ENCODE results near the gene PBX1. TPM values are rescaled to one million over a fixed set of nuclear protein-coding genes. Genes with fewer than 3 reads are reported as not detected.

The PBX1 gene
- total RNA-seq, 4 donors from 2014 or later: 89.6 to 138 (median 112) TPM

DNA sequence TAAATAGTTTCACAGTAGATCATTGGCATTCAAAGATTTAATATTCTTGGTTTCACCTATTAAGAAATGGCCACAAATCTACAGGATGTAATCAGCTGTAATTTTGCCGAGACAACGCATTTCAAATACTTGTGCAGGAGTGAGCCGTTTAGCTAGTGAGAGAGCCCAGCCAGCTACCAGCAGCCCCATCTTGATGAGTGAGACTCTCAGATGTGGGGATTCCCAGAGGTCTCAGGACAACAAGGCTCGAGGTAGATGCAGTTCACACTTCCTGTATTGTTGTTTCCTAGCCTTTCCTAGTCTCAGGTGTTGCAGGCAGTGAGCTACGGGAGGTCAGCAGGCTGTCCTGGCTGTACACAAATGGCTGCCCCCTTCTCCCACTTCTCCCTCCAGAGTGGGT, 108.6 kb downstream of the PBX1 start:
- DNase-seq (ENCODE audit: extremely low spot score): no peak
- peaks cover 39 to 97% (median 83%) of the 10 kb centered on the region in 4 donors for H3K4me1 ChIP-seq
- WGBS: 77% methylated on average over 5 of the region's 5 CpGs
- H3K9me3 ChIP-seq: no peaks in the 10 kb centered on the region
- H3K27me3 ChIP-seq: no peaks in the 10 kb centered on the region
- TF ChIP-seq POLR2A (IDR thresholded peaks at IDR 0.05; ENCODE audit: low read depth) (no peak), EP300 (IDR thresholded peaks at IDR 0.05) (no peak), POLR2AphosphoS5 (IDR thresholded peaks at IDR 0.05) (no peak)
- TF ChIP-seq, protein P1, sequence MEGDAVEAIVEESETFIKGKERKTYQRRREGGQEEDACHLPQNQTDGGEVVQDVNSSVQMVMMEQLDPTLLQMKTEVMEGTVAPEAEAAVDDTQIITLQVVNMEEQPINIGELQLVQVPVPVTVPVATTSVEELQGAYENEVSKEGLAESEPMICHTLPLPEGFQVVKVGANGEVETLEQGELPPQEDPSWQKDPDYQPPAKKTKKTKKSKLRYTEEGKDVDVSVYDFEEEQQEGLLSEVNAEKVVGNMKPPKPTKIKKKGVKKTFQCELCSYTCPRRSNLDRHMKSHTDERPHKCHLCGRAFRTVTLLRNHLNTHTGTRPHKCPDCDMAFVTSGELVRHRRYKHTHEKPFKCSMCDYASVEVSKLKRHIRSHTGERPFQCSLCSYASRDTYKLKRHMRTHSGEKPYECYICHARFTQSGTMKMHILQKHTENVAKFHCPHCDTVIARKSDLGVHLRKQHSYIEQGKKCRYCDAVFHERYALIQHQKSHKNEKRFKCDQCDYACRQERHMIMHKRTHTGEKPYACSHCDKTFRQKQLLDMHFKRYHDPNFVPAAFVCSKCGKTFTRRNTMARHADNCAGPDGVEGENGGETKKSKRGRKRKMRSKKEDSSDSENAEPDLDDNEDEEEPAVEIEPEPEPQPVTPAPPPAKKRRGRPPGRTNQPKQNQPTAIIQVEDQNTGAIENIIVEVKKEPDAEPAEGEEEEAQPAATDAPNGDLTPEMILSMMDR (IDR thresholded peaks at IDR 0.05): no peak
- H3K36me3 ChIP-seq: no peaks in the 10 kb centered on the region
- no peak overlapping the region for H3K4me3 ChIP-seq
- H3K27ac ChIP-seq (replicated peaks in 1 of 4): peak overlapping the region; percentile 1 to 35 (median 11)
- intact Hi-C loops (cut with DNase I): no loop called here

DNA sequence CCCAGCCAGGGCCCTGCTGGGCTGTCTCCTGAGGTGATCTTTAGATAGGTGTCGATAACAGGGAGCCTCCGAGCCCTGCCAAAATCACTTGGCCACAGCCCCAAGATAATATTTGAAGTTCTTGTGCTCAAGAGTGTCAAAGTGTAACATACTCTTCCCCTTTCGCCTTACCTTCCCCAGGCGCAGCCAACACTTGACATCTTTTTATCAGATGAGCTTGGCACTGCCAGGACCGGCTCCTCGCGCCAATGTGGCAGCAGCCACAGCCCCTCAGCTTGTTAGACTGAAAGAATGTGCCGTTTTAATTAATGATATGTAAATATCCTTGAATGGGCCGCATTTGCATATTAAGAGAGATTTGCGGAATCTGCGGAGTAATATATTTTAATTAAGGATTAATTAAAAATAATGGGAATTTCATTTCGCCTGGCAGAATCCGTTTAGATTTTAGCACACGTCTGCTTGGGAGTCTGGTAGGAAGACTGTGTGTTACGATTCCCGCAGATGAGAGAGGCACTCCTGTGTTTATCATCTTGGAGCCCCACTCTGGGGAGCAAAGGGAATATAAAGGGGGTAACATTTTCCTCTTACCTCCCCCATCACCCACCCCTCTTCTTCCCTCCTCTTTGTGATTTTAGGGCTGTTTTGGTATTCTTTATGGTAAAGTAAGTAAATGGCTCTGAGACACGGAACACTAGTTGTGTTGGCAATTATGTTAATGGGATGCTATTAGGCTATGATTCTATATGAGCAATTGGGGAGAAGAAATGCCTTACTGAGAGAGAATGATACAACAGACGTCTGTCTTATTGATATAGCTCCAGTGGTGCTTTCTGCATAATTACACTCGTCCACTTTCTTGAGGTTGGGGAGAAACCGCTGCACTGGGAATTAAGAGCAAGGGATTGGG, 109.8 kb downstream of the PBX1 start:
- TF ChIP-seq POLR2A (IDR thresholded peaks at IDR 0.05; ENCODE audit: low read depth): no peak
- no peak for TF ChIP-seq POLR2AphosphoS5 (IDR thresholded peaks at IDR 0.05)
- TF ChIP-seq, protein P1 (IDR thresholded peaks at IDR 0.05): no peak
- intact Hi-C loops (cut with DNase I): no loop called here
- no peaks in the 10 kb centered on the region for H3K27me3 ChIP-seq
- no peak overlapping the region for H3K4me3 ChIP-seq
- peaks cover 39 to 97% (median 87%) of the 10 kb centered on the region in 4 donors for H3K4me1 ChIP-seq
- no peaks in the 10 kb centered on the region for H3K36me3 ChIP-seq
- no peaks in the 10 kb centered on the region for H3K9me3 ChIP-seq
- H3K27ac ChIP-seq (replicated peaks in 1 of 4): peak overlapping the region in 2 of 4 donors; percentile 1 to 64
- DNase-seq (ENCODE audit: extremely low spot score): no peak
- 87% methylated on average over 20 of the region's 20 CpGs for WGBS

DNA sequence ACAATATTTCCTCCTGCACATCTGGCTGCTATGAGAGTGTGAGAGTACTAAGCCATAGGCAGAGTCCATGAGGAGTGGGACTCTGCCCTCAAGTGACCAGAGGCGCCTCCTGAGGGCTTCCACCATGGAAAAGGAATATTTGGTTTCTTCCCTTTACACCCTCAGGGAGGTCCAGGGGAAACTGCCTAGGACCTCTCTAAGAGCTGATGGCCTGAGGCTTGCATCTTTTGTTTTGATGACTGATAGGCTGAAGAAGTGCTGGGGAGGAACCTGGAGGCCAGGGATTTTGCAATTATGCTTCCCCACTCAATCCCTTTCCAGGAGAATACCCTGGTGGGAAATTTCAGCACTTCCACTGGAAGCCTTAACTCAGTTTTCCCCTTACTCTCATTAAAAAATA, 111.0 kb downstream of the PBX1 start:
- H3K4me3 ChIP-seq: no peak overlapping the region
- peaks cover 35 to 97% (median 93%) of the 10 kb centered on the region in 4 donors for H3K4me1 ChIP-seq
- no peak for DNase-seq (ENCODE audit: extremely low spot score)
- H3K36me3 ChIP-seq: no peaks in the 10 kb centered on the region
- H3K27ac ChIP-seq (replicated peaks in 1 of 4): peak overlapping the region in 3 of 4 donors; percentile 63 to 68 (median 64)
- no peaks in the 10 kb centered on the region for H3K9me3 ChIP-seq
- 100% methylated on average over 1 of the region's 1 CpG for WGBS
- TF ChIP-seq, protein P1 (IDR thresholded peaks at IDR 0.05): no peak
- TF ChIP-seq EP300 (IDR thresholded peaks at IDR 0.05) (no peak), POLR2A (IDR thresholded peaks at IDR 0.05; ENCODE audit: low read depth) (no peak), POLR2AphosphoS5 (IDR thresholded peaks at IDR 0.05) (no peak)
- H3K27me3 ChIP-seq: no peaks in the 10 kb centered on the region
- intact Hi-C loops (cut with DNase I): no loop called here

DNA sequence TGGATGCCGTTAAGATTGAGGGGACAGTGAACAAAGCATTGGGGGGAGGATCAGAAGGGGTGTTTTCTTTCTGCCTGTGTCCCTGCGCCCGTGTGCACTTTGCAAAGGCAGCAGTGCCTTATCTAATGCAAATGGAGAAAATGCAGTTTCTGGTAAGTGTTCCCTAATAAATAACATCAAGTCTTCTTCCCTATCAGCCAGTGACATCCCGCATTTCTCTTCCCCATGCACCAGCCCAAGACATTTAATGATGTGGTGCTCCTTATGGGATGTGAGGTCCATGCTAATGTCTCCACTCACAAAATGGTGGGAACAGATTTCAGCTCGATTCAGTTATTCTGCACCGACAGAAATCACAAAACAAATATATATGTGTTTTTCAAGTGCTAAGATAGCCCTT, 111.8 kb downstream of the PBX1 start:
- Histone ChIP-seq H3K27ac (replicated peaks in 1 of 4) (peak overlapping the region in 3 of 4 donors; percentile 63 to 68 (median 64)), H3K4me1 (peaks cover 35 to 97% (median 94%) of the 10 kb centered on the region in 4 donors), H3K9me3 (no peaks in the 10 kb centered on the region), H3K4me3 (no peak overlapping the region), H3K36me3 (no peaks in the 10 kb centered on the region), H3K27me3 (no peaks in the 10 kb centered on the region)
- 81% methylated on average over 6 of the region's 6 CpGs for WGBS
- intact Hi-C loops (cut with DNase I): no loop called here
- no peak for DNase-seq (ENCODE audit: extremely low spot score)
- TF ChIP-seq, protein P1 (IDR thresholded peaks at IDR 0.05): no peak
- TF ChIP-seq POLR2A (IDR thresholded peaks at IDR 0.05; ENCODE audit: low read depth) (no peak), POLR2AphosphoS5 (IDR thresholded peaks at IDR 0.05) (no peak), EP300 (IDR thresholded peaks at IDR 0.05) (no peak)
